ENCODE data around the gene CDH23.

DNA sequence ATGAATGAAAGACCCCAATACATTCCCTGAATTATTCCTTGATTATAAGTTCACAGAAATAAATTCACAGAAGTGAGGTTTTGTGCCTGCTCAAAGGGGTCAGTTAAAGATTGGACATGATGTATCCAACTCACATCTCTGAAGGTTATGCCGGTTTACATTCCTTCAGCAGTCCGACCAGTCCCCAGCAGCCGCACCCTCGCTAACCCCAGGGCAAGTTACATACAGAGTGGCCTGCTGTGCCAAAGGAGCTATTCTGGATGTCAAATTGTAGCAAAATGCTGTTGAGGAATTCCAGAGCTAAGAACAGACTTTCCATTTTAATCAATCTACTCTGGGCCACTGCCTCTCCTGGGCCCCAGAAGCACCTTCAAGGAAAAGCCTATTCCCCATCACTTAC lies 434.0 kb downstream of the CDH23 start:
- TF ChIP-seq, protein P1, sequence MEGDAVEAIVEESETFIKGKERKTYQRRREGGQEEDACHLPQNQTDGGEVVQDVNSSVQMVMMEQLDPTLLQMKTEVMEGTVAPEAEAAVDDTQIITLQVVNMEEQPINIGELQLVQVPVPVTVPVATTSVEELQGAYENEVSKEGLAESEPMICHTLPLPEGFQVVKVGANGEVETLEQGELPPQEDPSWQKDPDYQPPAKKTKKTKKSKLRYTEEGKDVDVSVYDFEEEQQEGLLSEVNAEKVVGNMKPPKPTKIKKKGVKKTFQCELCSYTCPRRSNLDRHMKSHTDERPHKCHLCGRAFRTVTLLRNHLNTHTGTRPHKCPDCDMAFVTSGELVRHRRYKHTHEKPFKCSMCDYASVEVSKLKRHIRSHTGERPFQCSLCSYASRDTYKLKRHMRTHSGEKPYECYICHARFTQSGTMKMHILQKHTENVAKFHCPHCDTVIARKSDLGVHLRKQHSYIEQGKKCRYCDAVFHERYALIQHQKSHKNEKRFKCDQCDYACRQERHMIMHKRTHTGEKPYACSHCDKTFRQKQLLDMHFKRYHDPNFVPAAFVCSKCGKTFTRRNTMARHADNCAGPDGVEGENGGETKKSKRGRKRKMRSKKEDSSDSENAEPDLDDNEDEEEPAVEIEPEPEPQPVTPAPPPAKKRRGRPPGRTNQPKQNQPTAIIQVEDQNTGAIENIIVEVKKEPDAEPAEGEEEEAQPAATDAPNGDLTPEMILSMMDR (optimal IDR thresholded peaks at IDR 0.05 in 1 of 3, IDR thresholded peaks at IDR 0.05 in 1 of 3, conservative IDR thresholded peaks at IDR 0.05 in 1 of 3; ENCODE audit: extremely low read depth in 1 of 3, insufficient read depth in 2 of 3, low read length in 3 of 3), result no peak
- TF ChIP-seq EZH2 (IDR thresholded peaks at IDR 0.05; ENCODE audit: low read length), result no peak
